Activated CD8-positive, alpha-beta memory T cell treated with anti-CD3 and anti-CD28 coated beads, Interleukin-2, amount 50 U/mL, for 48 hours (primary cell): ENCODE measurements around the gene CSMD2.

Experiments
- DNase-seq: peaks from one replicate; pipeline ENCODE4 v3.0.0-alpha.2; 2020

CSMD2 gene

GRCh38 chr1:33659641-33660040 lies 505.4 kb downstream of the CSMD2 start:
- DNase-seq: no peak

DNA sequence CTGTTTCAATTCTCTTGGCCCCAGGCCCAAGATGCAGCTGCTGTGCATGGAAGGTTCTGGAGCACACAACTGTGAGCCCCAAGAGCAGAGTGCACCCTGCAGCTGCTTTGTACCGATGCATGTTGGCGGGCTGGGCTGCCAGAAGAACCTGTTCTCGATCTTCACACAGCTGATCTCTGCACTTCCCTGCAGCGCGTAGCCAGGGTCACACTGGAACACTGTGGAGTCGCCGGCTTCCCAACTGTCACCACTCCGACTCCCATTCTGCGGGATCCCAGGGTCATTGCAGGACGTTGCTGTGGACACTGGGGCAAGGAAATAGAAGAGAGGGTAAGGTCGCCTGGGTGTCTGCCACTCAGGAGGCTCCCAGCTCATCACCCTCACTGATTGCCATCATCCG lies 507.2 kb downstream of the CSMD2 start:
- DNase-seq: no peak

DNA sequence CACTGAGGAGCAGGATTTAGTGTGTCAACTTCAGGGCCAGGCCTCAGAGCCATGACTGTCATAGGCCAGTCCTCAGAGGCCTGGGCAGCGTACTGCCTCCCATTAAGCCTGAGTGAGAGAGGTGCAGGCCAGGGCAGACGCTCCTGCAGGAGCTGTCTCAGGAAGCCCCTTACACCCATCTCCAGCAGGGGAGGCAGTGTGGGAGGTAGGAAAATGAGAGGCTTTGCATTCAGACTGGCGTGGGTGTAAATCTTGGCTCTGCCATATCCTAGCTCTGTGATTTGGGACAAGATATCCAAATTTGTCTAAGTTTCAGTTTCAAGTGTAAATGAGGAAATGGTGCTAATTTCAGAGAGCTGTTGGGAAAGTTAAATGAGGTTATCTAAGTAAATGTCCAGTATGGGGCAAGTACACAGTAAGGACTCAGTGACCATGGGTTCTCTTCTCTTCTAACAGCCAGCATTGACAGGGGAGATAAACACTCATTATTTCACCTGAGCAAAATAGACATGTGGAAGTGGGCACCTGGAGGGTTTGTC lies 508.5 kb downstream of the CSMD2 start:
- DNase-seq: no peak

DNA sequence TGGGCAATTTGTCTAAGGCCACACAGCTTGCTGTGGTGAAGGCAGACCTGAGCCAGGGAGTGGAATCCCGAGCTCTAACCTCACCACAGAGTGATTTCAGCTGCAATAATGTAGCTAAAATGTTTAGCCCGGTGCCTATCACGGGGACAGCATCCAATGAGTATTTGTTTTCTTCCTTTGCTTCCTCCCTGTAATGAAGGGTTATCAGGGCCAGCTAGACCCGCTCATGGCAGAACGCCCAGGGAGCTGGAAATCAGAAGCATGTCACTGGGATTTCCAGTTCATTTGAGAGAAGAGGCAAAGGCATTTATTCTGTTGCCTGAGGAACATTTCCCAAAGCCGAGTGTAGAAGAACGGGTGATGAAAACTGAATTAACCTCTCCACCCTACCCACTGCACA lies 509.5 kb downstream of the CSMD2 start:
- DNase-seq: no peak

DNA sequence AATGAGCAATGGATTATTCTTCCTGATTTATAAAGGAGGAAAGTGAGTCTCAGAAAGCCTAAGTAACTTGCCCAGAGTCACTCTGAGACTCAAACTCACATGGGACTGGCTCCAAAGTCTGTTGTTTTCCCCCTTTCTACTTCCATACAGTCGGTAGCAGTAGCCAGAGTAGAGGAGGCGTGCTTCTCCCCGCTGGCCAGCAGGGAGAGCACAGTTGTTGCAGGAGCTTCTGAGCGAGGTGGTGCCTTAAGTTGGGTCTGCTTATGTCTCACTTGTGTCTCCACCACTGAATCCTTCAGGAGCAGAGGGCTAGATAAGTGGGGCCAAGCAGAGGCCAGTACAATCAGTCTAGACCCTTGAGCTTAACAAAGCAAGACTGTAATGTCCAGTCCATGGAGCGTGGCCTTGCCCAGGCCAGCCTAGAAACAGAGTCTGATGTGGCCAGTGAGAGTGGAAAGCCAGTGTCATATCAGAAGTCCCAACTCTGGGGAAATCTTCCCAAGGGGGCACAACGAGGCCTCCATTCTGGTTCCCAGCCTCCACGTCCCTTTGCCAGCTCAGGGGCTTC lies 510.7 kb downstream of the CSMD2 start:
- DNase-seq: no peak

DNA sequence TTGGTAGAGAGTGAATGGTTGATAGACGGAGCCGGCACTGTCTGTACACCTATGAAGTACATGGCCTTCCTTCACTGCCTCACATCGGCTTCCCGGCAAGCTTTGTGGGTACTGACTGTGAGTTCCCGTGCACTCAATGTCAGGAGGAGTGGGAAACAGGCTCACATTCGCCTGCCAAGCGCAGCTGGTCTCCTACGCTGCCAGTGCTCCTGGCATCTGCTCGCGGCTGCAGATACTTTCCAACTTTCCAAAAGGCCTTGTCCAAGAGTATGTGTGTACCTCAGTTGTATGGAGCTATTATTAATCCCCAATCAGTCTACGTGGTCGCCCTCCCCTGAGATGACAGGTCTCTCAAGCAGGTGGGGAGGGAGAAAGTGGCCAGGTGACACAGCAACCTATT lies 511.8 kb downstream of the CSMD2 start:
- DNase-seq: no peak

DNA sequence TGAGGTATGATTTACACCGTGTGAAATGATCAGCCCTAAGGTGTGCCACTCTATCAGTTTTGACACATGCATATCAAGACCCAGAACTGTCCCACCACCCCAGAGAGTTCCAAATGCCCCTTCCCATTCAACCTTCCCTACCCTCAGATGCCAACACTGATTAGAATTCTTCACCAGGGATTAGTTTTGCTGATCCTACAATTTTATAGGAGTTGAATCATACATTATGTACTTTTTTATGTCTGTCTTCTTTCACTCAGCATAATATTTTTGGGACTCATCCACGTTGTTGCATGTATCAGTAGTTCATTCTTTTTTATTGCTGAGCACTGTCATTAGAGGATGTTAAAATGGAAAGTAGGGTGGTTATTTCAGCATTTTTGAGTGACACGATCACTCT lies 514.3 kb downstream of the CSMD2 start:
- DNase-seq: no peak

GRCh38 chr1:33649759-33650158 lies 515.3 kb downstream of the CSMD2 start:
- DNase-seq: no peak

- no peak for DNase-seq
Observed at GRCh38 chr1:33643216-33643615, 521.8 kb downstream of the CSMD2 start.

DNA sequence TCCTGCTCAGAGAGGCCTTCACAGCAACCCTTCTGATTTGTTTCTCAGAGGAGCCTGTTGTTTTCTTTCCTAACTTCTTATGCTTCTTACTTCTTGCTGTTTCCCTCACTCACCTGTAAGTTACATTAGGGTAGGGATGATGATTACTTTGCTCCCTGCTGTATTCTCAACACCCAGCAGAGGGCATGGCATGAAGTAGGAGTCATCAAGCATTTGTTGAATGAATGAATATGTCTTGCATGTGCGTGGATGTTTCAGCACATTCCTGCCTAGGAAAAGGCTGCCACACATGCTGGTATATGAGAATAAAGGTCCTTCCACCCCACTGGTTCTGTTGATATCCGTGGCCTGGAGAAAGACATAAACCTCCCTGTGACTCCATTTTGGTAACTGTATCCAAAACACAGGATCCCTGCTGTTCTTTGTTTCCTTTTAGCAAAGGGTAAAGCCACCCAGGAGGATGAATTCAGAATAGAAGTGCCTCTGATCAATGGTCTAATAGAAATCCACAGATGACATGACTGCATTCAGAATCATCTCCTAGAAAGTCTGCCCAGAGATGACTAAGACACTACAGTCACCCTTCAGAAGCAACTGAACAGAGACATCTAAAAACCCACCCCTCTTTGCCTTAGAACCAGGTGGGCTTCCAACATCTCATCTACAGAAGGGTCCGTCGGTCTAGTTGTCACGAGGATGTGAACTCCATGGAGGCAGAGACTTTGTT lies 523.8 kb downstream of the CSMD2 start:
- no peak for DNase-seq

- DNase-seq: no peak
Observed at GRCh38 chr1:33640114-33640660, 524.8 kb downstream of the CSMD2 start.

- no peak for DNase-seq
Observed at GRCh38 chr1:33637846-33638440, 527.1 kb downstream of the CSMD2 start.

DNA sequence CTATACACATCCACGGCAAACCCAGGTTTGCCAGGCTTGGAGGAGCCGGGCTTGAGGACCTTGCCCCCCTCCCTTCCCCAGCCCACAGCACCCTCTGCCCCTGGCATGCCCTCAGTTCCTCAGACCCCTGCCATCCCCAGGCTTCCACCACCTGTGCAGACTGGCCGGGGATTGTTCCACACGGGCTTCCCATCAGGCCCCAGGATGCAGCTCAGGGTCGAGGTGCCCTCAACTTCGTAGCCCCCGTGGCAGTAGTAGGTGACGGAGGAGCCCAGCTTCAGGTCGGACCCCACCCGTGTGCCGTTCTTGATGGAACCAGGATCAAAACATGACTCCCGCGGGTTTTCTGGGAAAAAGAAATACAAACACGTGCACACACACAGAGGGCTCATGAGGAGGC lies 528.8 kb downstream of the CSMD2 start:
- no peak for DNase-seq

- no peak for DNase-seq
Observed at GRCh38 chr1:33635336-33636012, 529.6 kb downstream of the CSMD2 start.

DNA sequence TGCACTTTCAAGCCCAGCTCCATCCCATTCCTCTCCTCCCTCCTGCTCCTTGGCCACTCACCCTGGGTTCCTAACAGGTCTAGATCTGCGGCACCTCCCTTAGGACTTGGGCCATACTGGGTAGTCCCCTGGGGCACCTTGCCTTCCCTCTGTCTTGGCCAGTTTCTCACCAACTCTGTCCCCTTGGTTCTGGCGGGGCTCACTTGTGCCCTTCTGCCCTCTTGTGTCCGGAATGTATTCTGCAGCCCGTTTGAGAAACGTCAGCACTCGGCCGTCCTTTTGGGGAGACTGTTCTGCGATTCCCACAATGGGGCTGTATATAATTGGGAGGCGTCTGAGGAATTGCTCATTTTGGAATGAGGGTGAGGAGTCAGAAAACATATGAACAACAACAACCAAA lies 530.2 kb downstream of the CSMD2 start:
- DNase-seq: no peak

- DNase-seq: no peak
Observed at GRCh38 chr1:33634143-33634542, 530.9 kb downstream of the CSMD2 start.

- DNase-seq: peak; percentile 94
Observed at GRCh38 chr1:33633019-33633801, 531.8 kb downstream of the CSMD2 start.

DNA sequence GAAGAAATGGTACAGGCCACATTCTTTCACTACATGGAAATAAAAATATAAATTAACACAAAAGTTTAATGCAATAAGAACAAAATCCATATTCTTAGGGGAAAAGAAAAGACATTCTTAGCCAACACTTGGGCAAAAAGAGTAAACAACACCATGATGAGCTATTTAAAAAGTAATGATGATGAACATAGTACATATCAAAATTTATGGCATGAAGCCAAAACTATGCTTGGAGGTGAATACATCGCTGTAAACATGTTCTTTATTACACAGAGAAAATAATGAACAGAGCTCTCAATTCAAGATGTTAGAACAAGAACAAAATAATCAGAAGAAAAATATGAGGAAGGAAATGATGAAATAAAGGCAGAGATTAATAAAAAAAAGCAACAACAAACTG lies 534.3 kb downstream of the CSMD2 start:
- DNase-seq: no peak

- DNase-seq: no peak
Observed at GRCh38 chr1:33626801-33627200, 538.2 kb downstream of the CSMD2 start.

- DNase-seq: peak; percentile 66
Observed at GRCh38 chr1:33624991-33625870, 539.8 kb downstream of the CSMD2 start.

DNA sequence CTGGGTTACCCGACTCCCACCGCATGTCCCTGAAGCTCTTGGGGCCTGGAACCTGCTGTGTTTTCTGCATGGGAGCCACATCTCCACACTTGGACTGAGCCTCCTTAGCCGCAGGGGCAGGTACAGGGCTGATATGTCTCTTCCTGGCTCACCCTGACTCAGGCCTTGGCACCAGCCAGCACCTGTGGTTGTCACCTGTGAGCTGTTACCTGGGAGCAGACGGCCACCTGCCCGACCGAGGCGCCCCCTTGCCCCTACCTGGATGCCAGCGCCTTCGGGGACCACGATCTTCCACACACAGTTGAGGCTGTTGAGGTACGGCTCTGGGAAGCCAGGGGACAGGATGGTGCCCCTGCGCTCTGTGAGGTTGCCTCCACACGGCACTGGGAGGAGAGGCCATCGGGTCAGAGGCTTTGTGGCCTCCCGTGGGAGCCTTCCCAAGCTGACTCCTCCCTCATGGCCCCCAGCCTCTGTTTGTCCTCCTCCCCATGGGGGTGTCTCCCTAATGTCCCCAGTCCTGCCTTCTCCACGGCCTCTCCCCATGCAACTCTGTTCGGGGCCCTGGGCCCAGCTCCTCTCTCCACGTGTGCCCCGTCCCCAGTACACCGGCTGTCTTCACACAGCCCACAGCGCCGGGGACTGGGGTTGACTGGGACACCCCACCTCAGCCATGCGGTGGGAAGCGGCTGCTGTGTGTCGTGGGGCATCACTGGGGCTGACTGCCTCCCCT lies 540.6 kb downstream of the CSMD2 start:
- DNase-seq: no peak
